Activated naive CD4-positive, alpha-beta T cell treated with anti-CD3 and anti-CD28 coated beads for 36 hours (primary cell): ENCODE measurements around the gene CLK3. TPM values are rescaled to one million over a fixed set of nuclear protein-coding genes. Genes with fewer than 3 reads are reported as not detected.

Experiments
- CTCF ChIA-PET: fragments of 350-600 bp; sonication (Branson Sonifier 250); formaldehyde crosslinking; loops from one replicate; lab custom pipeline; 2021; ENCODE audit warnings: antibody characterized with exemption; lab: Charles Lee
- DNase-seq: peaks from one replicate; pipeline ENCODE4 v3.0.0-alpha.2; 2020
- H3K27ac Mint-ChIP-seq: one replicate; pipeline ENCODE4 v1.8.0; 2021; ENCODE audit warnings: mild to moderate bottlenecking, mixed read lengths
- H3K27me3 Mint-ChIP-seq: one replicate; pipeline ENCODE4 v1.8.0; 2021; ENCODE audit warnings: low read depth, mixed read lengths
- H3K36me3 Mint-ChIP-seq: one replicate; pipeline ENCODE4 v1.8.0; 2021; ENCODE audit warnings: low read depth, mixed read lengths
- H3K4me1 Mint-ChIP-seq: one replicate; pipeline ENCODE4 v1.8.0; 2021; ENCODE audit warnings: low read depth, mixed read lengths
- H3K4me3 Mint-ChIP-seq: one replicate; pipeline ENCODE4 v1.8.0; 2021; ENCODE audit warnings: mild to moderate bottlenecking, moderate library complexity, mixed read lengths
- H3K9me3 Mint-ChIP-seq: one replicate; pipeline ENCODE4 v1.8.0; 2021; ENCODE audit warnings: mixed read lengths
- intact Hi-C: fragments of 100-400 bp; cut with micrococcal nuclease; formaldehyde crosslinking; loops from one replicate; pipeline ENCODE4 v1.15.1; 2023
- total RNA-seq, 2 experiments: library from RNA; stranded (reverse); gene quantifications; one replicate each; pipeline ENCODE4 v1.2.3, GENCODE V29; 2021

The CLK3 gene
- total RNA-seq, 2 experiments from 2014 or later, result 124 TPM

- no peak overlapping the region for H3K27ac Mint-ChIP-seq
- H3K4me1 Mint-ChIP-seq, result no peaks in the 10 kb centered on the region
- no peaks in the 10 kb centered on the region for H3K9me3 Mint-ChIP-seq
- H3K4me3 Mint-ChIP-seq, result no peak overlapping the region
- no peak for DNase-seq
- no peaks in the 10 kb centered on the region for H3K27me3 Mint-ChIP-seq
- H3K36me3 Mint-ChIP-seq, result no peaks in the 10 kb centered on the region
- CTCF ChIA-PET, result interaction anchor here (1.0 kb wide), 1 partner anchor 16 kb away, joined by 3 read pairs; no protein-coding TSS in a partner anchor
- intact Hi-C loops, result no loop called here
Observed at GRCh38 chr15:74604983-74605794, 10.4 kb upstream of the CLK3 start.

GRCh38 chr15:74605795-74606150, 9.9 kb upstream of the CLK3 start:
- intact Hi-C loops, result no loop called here
- Mint-ChIP-seq H3K36me3 (no peaks in the 10 kb centered on the region), H3K27ac (no peak overlapping the region), H3K4me3 (no peak overlapping the region), H3K9me3 (no peaks in the 10 kb centered on the region), H3K4me1 (no peaks in the 10 kb centered on the region), H3K27me3 (no peaks in the 10 kb centered on the region)
- CTCF ChIA-PET, result interaction anchor here (1.0 kb wide), 1 partner anchor 16 kb away, joined by 3 read pairs; no protein-coding TSS in a partner anchor
- DNase-seq, result no peak

GRCh38 chr15:74608786-74609185, 6.8 kb upstream of the CLK3 start:
- intact Hi-C loops, result no loop called here
- Mint-ChIP-seq H3K27ac (no peak overlapping the region), H3K27me3 (no peaks in the 10 kb centered on the region), H3K36me3 (no peaks in the 10 kb centered on the region), H3K9me3 (no peaks in the 10 kb centered on the region), H3K4me3 (no peak overlapping the region), H3K4me1 (no peaks in the 10 kb centered on the region)
- no peak for DNase-seq
- CTCF ChIA-PET, result no interaction called here

GRCh38 chr15:74609938-74610301, 5.7 kb upstream of the CLK3 start:
- Mint-ChIP-seq H3K9me3 (no peaks in the 10 kb centered on the region), H3K27me3 (no peaks in the 10 kb centered on the region), H3K36me3 (no peaks in the 10 kb centered on the region), H3K4me3 (no peak overlapping the region), H3K27ac (no peak overlapping the region), H3K4me1 (no peaks in the 10 kb centered on the region)
- CTCF ChIA-PET, result no interaction called here
- no peak for DNase-seq
- intact Hi-C loops, result no loop called here

- Mint-ChIP-seq H3K9me3 (no peaks in the 10 kb centered on the region), H3K4me1 (no peaks in the 10 kb centered on the region), H3K36me3 (no peaks in the 10 kb centered on the region), H3K4me3 (no peak overlapping the region), H3K27me3 (no peaks in the 10 kb centered on the region), H3K27ac (no peak overlapping the region)
- intact Hi-C loops, result no loop called here
- CTCF ChIA-PET, result interaction anchor here (0.8 to 1.1 kb wide), 2 partner anchors 62 to 238 kb away, joined by 3 read pairs; no protein-coding TSS in a partner anchor
- DNase-seq, result no peak
Observed at GRCh38 chr15:74610302-74610951, 5.2 kb upstream of the CLK3 start.

- DNase-seq, result no peak
- no peaks in the 10 kb centered on the region for H3K9me3 Mint-ChIP-seq
- peaks cover under 1% of the 10 kb centered on the region for H3K4me1 Mint-ChIP-seq
- no peaks in the 10 kb centered on the region for H3K36me3 Mint-ChIP-seq
- H3K27ac Mint-ChIP-seq, result no peak overlapping the region
- intact Hi-C loops, result no loop called here
- no peaks in the 10 kb centered on the region for H3K27me3 Mint-ChIP-seq
- CTCF ChIA-PET, result interaction anchor here (0.8 to 1.2 kb wide), 3 partner anchors 63 to 239 kb away, joined by 3 read pairs; no protein-coding TSS in a partner anchor
- H3K4me3 Mint-ChIP-seq, result no peak overlapping the region
Observed at GRCh38 chr15:74611341-74611740, 4.3 kb upstream of the CLK3 start.

- intact Hi-C loops, result no loop called here
- no peak overlapping the region for H3K4me3 Mint-ChIP-seq
- H3K27ac Mint-ChIP-seq, result no peak overlapping the region
- H3K27me3 Mint-ChIP-seq, result no peaks in the 10 kb centered on the region
- H3K9me3 Mint-ChIP-seq, result no peaks in the 10 kb centered on the region
- no peaks in the 10 kb centered on the region for H3K36me3 Mint-ChIP-seq
- peaks cover 5% of the 10 kb centered on the region for H3K4me1 Mint-ChIP-seq
- no peak for DNase-seq
- CTCF ChIA-PET, result interaction anchor here (0.8 to 1.5 kb wide), 4 partner anchors 64 to 236 kb away, joined by 3 to 5 read pairs (median 3); no protein-coding TSS in a partner anchor
Observed at GRCh38 chr15:74611834-74612233, 3.8 kb upstream of the CLK3 start.

GRCh38 chr15:74612677-74613076, 3.0 kb upstream of the CLK3 start:
- H3K27me3 Mint-ChIP-seq, result no peaks in the 10 kb centered on the region
- intact Hi-C loops, result no loop called here
- no peak overlapping the region for H3K27ac Mint-ChIP-seq
- CTCF ChIA-PET, result interaction anchor here (0.6 to 1.5 kb wide), 3 partner anchors 70 to 228 kb away, joined by 3 to 5 read pairs (median 3); no protein-coding TSS in a partner anchor
- DNase-seq, result no peak
- no peaks in the 10 kb centered on the region for H3K9me3 Mint-ChIP-seq
- H3K4me3 Mint-ChIP-seq, result peak overlapping the region; percentile 1
- peaks cover 13% of the 10 kb centered on the region for H3K4me1 Mint-ChIP-seq
- no peaks in the 10 kb centered on the region for H3K36me3 Mint-ChIP-seq

- intact Hi-C loops, result no loop called here
- Mint-ChIP-seq H3K4me3 (peak overlapping the region; percentile 1), H3K36me3 (no peaks in the 10 kb centered on the region), H3K4me1 (peaks cover 20% of the 10 kb centered on the region), H3K9me3 (no peaks in the 10 kb centered on the region), H3K27me3 (no peaks in the 10 kb centered on the region), H3K27ac (no peak overlapping the region)
- no peak for DNase-seq
- CTCF ChIA-PET, result interaction anchor here (0.6 to 1.5 kb wide), 5 partner anchors 19 to 564 kb away, joined by 3 to 6 read pairs (median 5); no protein-coding TSS in a partner anchor
Observed at GRCh38 chr15:74613089-74613952, 2.3 kb upstream of the CLK3 start.

- Mint-ChIP-seq H3K27ac (no peak overlapping the region), H3K4me1 (peaks cover 28% of the 10 kb centered on the region), H3K27me3 (no peaks in the 10 kb centered on the region), H3K9me3 (no peaks in the 10 kb centered on the region), H3K4me3 (peak overlapping the region; percentile 90), H3K36me3 (no peaks in the 10 kb centered on the region)
- CTCF ChIA-PET, result interaction anchor here (0.8 to 1.4 kb wide), 3 partner anchors 18 to 239 kb away, joined by 3 to 6 read pairs (median 5); no protein-coding TSS in a partner anchor
- intact Hi-C loops, result loop anchor here (1.0 to 2.0 kb wide), 4 partner anchors 16 to 837 kb away; partner anchors contain the start of genes SIN3A, UBL7 and ULK3
- DNase-seq, result no peak
Observed at GRCh38 chr15:74613953-74614743, 1.5 kb upstream of the CLK3 start.
